Measurements from ENCODE around the gene TMEM266. TPM values are rescaled to one million over a fixed set of nuclear protein-coding genes. Genes with fewer than 3 reads are reported as not detected.
"Not testable (repeated sequence)": the region's sequence is repeated elsewhere in the genome, so short reads cannot be mapped to it uniquely, and the experiment has no call there.

Gene TMEM266
- total RNA-seq = 1 to 10 TPM; 1.4 to 3.1 (median 2.3) TPM

GRCh38 chr15:76059320-76060117 is at the start of gene TMEM266:
TMEM266 (plus strand) TSS chr15:76059985; CDS start chr15:76134264, 74,279 bp downstream.
- Histone ChIP-seq H3K27me3 (peaks cover 15% of the 10 kb centered on the region), H3K4me3 (peak within 1 kb of the TSS; percentile 81), H3K36me3 (no peaks in the 10 kb centered on the region), H3K4me1 (peaks cover 27% of the 10 kb centered on the region), H3K9me3 (no peaks in the 10 kb centered on the region), H3K27ac (no peak within 1 kb of the TSS)
- no peak for TF ChIP-seq CTCF (IDR thresholded peaks at IDR 0.05)
- TF ChIP-seq POLR2A (IDR thresholded peaks at IDR 0.05) = no peak
- no peak for TF ChIP-seq EP300 (IDR thresholded peaks at IDR 0.05)
- TF ChIP-seq POLR2AphosphoS5 (IDR thresholded peaks at IDR 0.05) = no peak
- under 1% methylated on average over 54 of the region's 107 CpGs for WGBS
- no peak for DNase-seq (ENCODE audit: low spot score in 2 of 2)

- H3K4me1 ChIP-seq = peaks cover 4% of the 10 kb centered on the region
These were observed 49.2 kb upstream of the TMEM266 start for GRCh38 chr15:76010613-76011012.

GRCh38 chr15:76011627-76012551 is 47.9 kb upstream of the TMEM266 start, which contains the start of gene NRG4:
NRG4 (minus strand) TSS chr15:76012424; CDS start chr15:76011230, 1,194 bp downstream.
- TF ChIP-seq EP300 (IDR thresholded peaks at IDR 0.05) (no peak), POLR2AphosphoS5 (IDR thresholded peaks at IDR 0.05) (no peak), CTCF (IDR thresholded peaks at IDR 0.05) (no peak), POLR2A (IDR thresholded peaks at IDR 0.05) (no peak)

More at GRCh38 chr15:76010613-76011012, 49.2 kb upstream of the TMEM266 start:
- no peak overlapping the region for H3K27ac ChIP-seq
- H3K36me3 ChIP-seq = no peaks in the 10 kb centered on the region
- no peak for DNase-seq (ENCODE audit: low spot score in 2 of 2)
- H3K4me3 ChIP-seq = no peak overlapping the region
- TF ChIP-seq POLR2AphosphoS5 (IDR thresholded peaks at IDR 0.05) = no peak
- no peaks in the 10 kb centered on the region for H3K27me3 ChIP-seq
- WGBS = 78% methylated on average over 2 of the region's 2 CpGs
- no peaks in the 10 kb centered on the region for H3K9me3 ChIP-seq

GRCh38 chr15:76013470-76013869 is 46.3 kb upstream of the TMEM266 start:
- not testable (repeated sequence) for H3K4me1 ChIP-seq; DNase-seq (ENCODE audit: low spot score in 2 of 2); H3K27me3 ChIP-seq; H3K27ac ChIP-seq; H3K4me3 ChIP-seq; H3K9me3 ChIP-seq; H3K36me3 ChIP-seq
- WGBS = 95% methylated on average over 4 of the region's 4 CpGs

More at GRCh38 chr15:76011627-76012551, 47.9 kb upstream of the TMEM266 start, which contains the start of gene NRG4:
- Histone ChIP-seq H3K4me1 (peaks cover 4% of the 10 kb centered on the region), H3K9me3 (no peaks in the 10 kb centered on the region), H3K27ac (no peak within 1 kb of the TSS), H3K27me3 (no peaks in the 10 kb centered on the region), H3K4me3 (no peak within 1 kb of the TSS), H3K36me3 (no peaks in the 10 kb centered on the region)
- WGBS = 20% methylated on average over 13 of the region's 13 CpGs
- no peak for DNase-seq (ENCODE audit: low spot score in 2 of 2)

GRCh38 chr15:76024021-76024768 is 35.6 kb upstream of the TMEM266 start:
- DNase-seq (ENCODE audit: low spot score in 2 of 2) = no peak
- TF ChIP-seq EP300 (IDR thresholded peaks at IDR 0.05) (no peak), POLR2AphosphoS5 (IDR thresholded peaks at IDR 0.05) (no peak), CTCF (IDR thresholded peaks at IDR 0.05) (no peak), POLR2A (IDR thresholded peaks at IDR 0.05) (no peak)
- no peak overlapping the region for H3K27ac ChIP-seq
- no peak overlapping the region for H3K4me3 ChIP-seq
- H3K27me3 ChIP-seq = peaks cover 6% of the 10 kb centered on the region
- WGBS = 93% methylated on average over 2 of the region's 4 CpGs
- H3K4me1 ChIP-seq = no peaks in the 10 kb centered on the region
- H3K36me3 ChIP-seq = no peaks in the 10 kb centered on the region
- H3K9me3 ChIP-seq = no peaks in the 10 kb centered on the region

All from suprapubic skin (tissue), 4 donors.